ENCODE measurements around the gene MSRB3.

DNA sequence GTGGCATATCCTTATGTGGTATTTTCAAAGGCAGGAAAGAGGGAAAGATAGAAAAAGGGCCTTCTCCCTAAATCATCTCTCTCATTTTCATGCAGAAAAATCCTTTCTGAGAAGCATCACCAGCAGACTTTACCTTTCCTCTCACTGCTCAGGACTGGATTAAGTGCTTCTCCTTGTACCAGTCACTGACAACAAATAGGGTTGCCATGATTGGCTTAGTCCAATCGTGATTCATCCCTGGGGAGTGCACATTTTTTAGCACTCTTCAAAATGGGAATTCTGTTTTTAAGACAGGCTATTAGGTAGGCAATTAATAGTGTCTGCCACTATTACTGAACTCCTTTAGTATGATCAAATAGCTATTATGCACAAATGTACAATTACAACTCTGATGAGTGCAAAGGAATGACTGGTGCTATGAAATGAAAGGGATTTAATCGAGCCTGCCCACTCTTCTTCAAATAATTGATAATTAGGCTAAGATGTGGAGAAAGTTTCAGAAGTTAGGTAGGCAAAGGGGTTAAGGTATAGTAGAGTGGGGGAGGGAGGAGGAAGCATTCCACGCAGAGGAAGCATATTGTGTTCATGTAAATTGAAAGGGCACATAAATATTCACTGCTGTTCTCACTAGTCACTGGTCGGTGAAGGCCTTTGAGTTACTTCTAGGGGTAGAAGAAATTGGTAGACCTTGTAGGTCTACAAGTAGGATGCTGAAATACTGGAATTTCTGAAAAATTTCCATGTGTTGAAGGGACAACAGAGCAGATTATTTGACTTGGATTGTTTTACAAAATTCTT, 84.0 kb downstream of the MSRB3 start:
- TF ChIP-seq RCOR1 (IDR thresholded peaks at IDR 0.05; ENCODE audit: low read length) = no peak
- no peak for TF ChIP-seq MEF2A (IDR thresholded peaks at IDR 0.05; ENCODE audit: borderline replicate concordance, low read depth)
- TF ChIP-seq, protein P1, sequence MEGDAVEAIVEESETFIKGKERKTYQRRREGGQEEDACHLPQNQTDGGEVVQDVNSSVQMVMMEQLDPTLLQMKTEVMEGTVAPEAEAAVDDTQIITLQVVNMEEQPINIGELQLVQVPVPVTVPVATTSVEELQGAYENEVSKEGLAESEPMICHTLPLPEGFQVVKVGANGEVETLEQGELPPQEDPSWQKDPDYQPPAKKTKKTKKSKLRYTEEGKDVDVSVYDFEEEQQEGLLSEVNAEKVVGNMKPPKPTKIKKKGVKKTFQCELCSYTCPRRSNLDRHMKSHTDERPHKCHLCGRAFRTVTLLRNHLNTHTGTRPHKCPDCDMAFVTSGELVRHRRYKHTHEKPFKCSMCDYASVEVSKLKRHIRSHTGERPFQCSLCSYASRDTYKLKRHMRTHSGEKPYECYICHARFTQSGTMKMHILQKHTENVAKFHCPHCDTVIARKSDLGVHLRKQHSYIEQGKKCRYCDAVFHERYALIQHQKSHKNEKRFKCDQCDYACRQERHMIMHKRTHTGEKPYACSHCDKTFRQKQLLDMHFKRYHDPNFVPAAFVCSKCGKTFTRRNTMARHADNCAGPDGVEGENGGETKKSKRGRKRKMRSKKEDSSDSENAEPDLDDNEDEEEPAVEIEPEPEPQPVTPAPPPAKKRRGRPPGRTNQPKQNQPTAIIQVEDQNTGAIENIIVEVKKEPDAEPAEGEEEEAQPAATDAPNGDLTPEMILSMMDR (IDR thresholded peaks at IDR 0.05) = no peak
- TF ChIP-seq RAD21 (IDR thresholded peaks at IDR 0.05; ENCODE audit: low read length) = no peak
- TF ChIP-seq, protein P2, sequence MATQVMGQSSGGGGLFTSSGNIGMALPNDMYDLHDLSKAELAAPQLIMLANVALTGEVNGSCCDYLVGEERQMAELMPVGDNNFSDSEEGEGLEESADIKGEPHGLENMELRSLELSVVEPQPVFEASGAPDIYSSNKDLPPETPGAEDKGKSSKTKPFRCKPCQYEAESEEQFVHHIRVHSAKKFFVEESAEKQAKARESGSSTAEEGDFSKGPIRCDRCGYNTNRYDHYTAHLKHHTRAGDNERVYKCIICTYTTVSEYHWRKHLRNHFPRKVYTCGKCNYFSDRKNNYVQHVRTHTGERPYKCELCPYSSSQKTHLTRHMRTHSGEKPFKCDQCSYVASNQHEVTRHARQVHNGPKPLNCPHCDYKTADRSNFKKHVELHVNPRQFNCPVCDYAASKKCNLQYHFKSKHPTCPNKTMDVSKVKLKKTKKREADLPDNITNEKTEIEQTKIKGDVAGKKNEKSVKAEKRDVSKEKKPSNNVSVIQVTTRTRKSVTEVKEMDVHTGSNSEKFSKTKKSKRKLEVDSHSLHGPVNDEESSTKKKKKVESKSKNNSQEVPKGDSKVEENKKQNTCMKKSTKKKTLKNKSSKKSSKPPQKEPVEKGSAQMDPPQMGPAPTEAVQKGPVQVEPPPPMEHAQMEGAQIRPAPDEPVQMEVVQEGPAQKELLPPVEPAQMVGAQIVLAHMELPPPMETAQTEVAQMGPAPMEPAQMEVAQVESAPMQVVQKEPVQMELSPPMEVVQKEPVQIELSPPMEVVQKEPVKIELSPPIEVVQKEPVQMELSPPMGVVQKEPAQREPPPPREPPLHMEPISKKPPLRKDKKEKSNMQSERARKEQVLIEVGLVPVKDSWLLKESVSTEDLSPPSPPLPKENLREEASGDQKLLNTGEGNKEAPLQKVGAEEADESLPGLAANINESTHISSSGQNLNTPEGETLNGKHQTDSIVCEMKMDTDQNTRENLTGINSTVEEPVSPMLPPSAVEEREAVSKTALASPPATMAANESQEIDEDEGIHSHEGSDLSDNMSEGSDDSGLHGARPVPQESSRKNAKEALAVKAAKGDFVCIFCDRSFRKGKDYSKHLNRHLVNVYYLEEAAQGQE (IDR thresholded peaks at IDR 0.05; ENCODE audit: low read depth, low read length) = no peak
- no peak for TF ChIP-seq POLR2AphosphoS5 (IDR thresholded peaks at IDR 0.05; ENCODE audit: low read depth, low read length)
- TF ChIP-seq EP300 (IDR thresholded peaks at IDR 0.05; ENCODE audit: borderline replicate concordance in 1 of 2, low read depth in 1 of 2, low read length in 1 of 2) = no peak
- no peak for TF ChIP-seq TAF1 (IDR thresholded peaks at IDR 0.05; ENCODE audit: borderline replicate concordance, low read depth, low read length)
- no peak for TF ChIP-seq GABPA (IDR thresholded peaks at IDR 0.05; ENCODE audit: low read depth)
